Measurements from ENCODE around the gene SPATA2L.

GRCh38 chr16:89738072-89738377 is 36.5 kb upstream of the SPATA2L start:
- TF ChIP-seq, protein P1, sequence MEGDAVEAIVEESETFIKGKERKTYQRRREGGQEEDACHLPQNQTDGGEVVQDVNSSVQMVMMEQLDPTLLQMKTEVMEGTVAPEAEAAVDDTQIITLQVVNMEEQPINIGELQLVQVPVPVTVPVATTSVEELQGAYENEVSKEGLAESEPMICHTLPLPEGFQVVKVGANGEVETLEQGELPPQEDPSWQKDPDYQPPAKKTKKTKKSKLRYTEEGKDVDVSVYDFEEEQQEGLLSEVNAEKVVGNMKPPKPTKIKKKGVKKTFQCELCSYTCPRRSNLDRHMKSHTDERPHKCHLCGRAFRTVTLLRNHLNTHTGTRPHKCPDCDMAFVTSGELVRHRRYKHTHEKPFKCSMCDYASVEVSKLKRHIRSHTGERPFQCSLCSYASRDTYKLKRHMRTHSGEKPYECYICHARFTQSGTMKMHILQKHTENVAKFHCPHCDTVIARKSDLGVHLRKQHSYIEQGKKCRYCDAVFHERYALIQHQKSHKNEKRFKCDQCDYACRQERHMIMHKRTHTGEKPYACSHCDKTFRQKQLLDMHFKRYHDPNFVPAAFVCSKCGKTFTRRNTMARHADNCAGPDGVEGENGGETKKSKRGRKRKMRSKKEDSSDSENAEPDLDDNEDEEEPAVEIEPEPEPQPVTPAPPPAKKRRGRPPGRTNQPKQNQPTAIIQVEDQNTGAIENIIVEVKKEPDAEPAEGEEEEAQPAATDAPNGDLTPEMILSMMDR (IDR thresholded peaks at IDR 0.05): no peak
- TF ChIP-seq POLR2AphosphoS5 (IDR thresholded peaks at IDR 0.05): no peak
